Stimulated activated naive CD8-positive, alpha-beta T cell treated with anti-CD3 and anti-CD28 coated beads, Interleukin-15, Interleukin-2, amounts not matched to agents 100 U/mL and 50 U/mL, for 24 hours (primary cell): ENCODE measurements around the gene RPS6KA5.
"Not testable (repeated sequence)": the region's sequence is repeated elsewhere in the genome, so short reads cannot be mapped to it uniquely, and the experiment has no call there.

Source experiments
- ATAC-seq: fragments of 150-1000 bp; cut with Tn5 transposase; one replicate; pipeline ENCODE4 v1.10.0; 2021
- DNase-seq: peaks from one replicate; pipeline ENCODE4 v3.0.0; 2021

RPS6KA5 gene

GRCh38 chr14:90939252-90939795 is 121.1 kb downstream of the RPS6KA5 start:
- not testable (repeated sequence) for ATAC-seq, DNase-seq

GRCh38 chr14:90938615-90939014 is 121.8 kb downstream of the RPS6KA5 start:
- DNase-seq (no peak), ATAC-seq (no peak)

GRCh38 chr14:90936757-90937440 is 123.5 kb downstream of the RPS6KA5 start:
- ATAC-seq (no peak), DNase-seq (no peak)

GRCh38 chr14:90924621-90925340 is 135.7 kb downstream of the RPS6KA5 start:
- ATAC-seq, result no peak

GRCh38 chr14:90922141-90922540 is 138.3 kb downstream of the RPS6KA5 start:
- ATAC-seq (no peak), DNase-seq (no peak)

More at GRCh38 chr14:90924621-90925340, 135.7 kb downstream of the RPS6KA5 start:
- DNase-seq, result no peak

DNA sequence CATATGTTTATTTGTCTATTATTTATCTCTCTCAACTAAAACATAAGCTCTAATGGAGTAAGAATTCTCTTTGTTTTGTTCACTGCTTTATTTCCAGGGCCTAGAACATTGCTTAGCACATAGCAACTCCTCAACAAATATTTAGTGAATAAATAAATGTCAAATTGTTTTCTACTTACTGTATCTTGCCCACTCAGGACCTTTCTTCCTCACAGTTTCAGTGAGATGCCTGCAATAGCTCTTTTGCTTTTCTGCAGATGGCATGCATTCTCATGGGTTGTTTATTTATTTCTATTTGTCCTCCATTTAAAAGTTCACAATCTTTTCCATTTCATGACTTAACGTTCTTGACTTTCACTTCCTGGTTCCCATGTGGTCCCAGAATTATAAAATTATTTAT is 149.3 kb downstream of the RPS6KA5 start:
- no peak for ATAC-seq
- DNase-seq, result no peak

DNA sequence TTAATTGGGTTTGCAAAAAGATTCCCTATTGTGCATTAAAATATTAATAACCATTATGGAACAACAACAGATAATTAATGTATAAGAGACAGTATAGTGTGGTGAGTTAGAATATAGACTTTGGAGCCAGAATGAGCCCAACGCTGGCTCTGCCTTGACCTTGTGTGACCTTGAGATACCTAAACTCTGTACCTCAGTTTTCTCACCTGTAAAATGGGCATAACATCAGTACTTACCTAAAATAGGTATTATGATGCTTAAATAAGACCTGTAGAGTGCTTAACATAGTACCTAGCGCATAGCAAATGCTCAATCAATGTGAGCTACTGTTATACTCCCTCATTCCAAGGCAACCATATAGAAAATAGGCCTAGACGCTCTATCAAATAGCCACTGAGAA is 153.3 kb downstream of the RPS6KA5 start:
- no peak for DNase-seq
- no peak for ATAC-seq

DNA sequence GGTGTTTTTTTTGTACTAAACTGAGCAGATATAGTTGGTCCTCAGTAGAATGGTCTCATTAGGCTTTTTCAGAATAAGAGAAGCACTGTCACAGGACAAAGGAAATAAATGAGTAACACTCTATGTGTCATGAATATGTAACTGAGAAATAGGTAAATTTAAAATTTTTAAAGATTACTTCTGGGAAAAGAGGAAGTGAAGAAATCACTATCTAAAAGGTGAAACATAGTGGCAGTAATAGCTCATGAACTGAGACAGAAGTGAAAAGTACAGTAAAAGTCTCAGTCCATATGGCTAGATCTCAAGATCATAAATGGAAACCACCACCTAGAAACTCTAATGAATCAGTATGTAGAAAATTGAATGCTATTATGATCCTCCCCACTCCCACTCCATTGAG is 154.9 kb downstream of the RPS6KA5 start:
- ATAC-seq (peak; percentile 76), DNase-seq (no peak)

- DNase-seq (peak; percentile 59), ATAC-seq (peak; percentile 83)
Observed at GRCh38 chr14:90903101-90903500, 157.3 kb downstream of the RPS6KA5 start.

DNA sequence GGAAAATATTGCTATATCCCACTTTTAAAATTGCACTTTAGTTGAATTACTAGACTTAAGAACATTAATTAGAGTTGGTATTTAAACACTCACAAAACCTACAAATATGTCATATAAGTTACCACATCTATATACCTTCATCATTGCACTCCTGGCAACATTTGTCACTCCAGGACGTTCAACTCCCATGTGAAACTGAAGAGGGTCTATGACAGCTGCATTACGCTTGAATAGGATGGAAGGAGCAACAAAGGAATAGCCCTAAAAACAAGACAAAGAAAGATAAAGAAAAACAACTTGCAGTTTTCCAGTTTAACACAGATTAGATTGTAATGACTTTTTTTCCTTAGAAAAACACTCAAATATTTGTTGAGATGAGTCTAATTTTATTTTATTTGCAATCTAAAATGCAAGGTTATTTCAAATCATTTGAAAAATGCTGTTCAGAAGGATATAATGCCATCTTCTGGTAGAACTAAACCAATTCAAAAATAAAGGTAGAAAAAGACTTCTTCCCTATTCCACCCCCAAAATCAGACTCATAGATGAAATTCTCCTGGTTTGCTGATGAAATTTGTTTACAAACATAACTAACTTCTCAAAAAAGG is 159.9 kb downstream of the RPS6KA5 start:
- ATAC-seq, result no peak

GRCh38 chr14:90897022-90897421 is 163.4 kb downstream of the RPS6KA5 start:
- ATAC-seq, result no peak
- no peak for DNase-seq

More for the DNA sequence above, 159.9 kb downstream of the RPS6KA5 start:
- no peak for DNase-seq

DNA sequence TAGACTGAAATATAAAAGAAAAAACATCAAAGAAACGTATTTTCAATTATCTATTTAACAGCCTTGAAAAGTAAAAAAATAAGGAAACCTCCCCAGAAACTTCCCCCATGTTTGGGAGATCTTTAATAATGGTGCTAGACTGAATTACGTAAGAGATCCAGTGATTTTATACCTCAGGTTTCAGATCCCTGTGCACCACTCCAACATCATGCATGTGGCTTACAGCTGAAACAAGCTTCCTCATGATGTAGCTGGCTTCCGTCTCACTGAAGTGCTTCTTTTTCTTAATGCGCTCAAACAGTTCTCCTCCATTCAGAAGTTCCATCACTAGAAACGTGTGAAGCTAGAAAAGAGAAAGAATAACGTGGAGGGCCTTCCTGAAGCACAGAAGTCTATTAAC is 166.2 kb downstream of the RPS6KA5 start:
- ATAC-seq, result no peak
- DNase-seq, result no peak

DNA sequence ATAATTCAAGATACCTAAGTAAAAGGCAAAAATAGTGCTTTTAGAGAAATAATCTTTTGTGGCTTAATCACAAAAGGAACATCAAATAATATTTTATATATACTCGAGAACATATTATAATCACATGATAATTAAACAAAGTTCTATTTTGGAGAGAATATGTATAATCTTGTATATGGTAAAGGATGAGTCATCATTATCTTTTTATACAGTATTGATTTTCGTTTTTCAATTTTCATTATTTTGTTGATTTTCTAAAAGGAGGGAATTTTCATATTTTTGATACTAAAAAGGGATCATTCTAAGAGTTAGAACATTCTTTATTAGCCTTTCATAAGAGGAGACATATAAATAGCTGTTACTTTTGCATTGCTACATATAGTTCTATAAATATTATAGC is 166.9 kb downstream of the RPS6KA5 start:
- no peak for DNase-seq
- ATAC-seq, result no peak

GRCh38 chr14:90892970-90893369 is 167.5 kb downstream of the RPS6KA5 start:
- no peak for ATAC-seq

GRCh38 chr14:90891326-90891725 is 169.1 kb downstream of the RPS6KA5 start:
- no peak for DNase-seq
- ATAC-seq, result no peak

More at GRCh38 chr14:90892970-90893369, 167.5 kb downstream of the RPS6KA5 start:
- no peak for DNase-seq

DNA sequence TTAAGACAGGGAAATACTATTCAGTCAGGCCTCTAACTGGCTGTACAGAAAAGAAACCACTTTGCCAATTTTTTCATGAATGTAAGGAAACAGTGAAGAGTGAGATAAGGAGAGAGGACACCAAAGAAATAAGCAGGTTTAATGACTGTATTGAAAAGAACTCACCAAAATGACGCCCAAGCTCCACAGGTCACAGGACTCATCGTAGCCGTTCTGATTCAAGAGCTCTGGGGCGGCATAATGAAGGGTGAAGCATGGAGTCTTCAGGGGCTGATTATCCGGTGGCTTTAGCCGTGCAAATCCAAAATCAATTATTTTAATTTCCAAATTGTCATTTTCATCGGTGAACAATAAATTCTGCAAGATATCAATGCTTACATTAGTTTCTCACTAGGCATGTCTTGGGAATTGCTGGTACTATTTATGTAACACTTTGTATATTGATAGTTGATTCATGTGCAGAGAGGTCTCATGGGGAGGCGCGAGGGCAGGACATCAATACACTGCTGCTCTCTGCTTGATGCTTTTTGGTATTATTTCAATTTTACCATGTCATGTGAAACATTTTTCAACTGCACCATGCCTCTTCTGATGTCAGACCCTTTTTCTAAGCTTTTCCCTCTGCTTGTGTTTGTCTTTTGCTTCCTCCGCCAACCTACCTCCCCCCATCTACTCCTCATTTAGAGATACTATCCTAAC is 170.0 kb downstream of the RPS6KA5 start:
- DNase-seq, result no peak
- no peak for ATAC-seq

DNA sequence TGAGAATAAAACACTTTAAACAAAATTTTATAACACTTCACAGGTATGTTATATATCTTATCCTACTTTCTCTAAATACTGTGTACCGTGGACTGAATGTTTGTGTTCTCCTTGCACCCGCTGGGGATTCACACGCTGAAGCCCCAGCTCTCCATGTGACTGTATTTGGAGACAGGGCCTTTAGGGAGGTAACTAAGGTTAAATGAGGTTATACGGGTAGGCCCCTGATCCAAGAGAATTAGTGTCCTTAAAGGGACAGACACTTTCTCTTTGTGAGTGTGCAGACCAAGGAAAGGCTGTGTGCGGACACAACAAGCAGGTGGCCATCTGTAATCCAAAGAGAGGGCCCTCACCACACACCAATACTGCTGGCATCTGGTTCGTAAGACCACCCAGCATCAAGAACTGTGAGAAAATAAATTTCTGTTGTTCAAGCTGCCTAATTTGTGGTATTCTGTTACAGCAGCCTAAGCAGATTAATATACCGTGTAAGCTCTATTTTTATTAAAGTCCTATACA is 174.1 kb downstream of the RPS6KA5 start:
- no peak for DNase-seq
- no peak for ATAC-seq

DNA sequence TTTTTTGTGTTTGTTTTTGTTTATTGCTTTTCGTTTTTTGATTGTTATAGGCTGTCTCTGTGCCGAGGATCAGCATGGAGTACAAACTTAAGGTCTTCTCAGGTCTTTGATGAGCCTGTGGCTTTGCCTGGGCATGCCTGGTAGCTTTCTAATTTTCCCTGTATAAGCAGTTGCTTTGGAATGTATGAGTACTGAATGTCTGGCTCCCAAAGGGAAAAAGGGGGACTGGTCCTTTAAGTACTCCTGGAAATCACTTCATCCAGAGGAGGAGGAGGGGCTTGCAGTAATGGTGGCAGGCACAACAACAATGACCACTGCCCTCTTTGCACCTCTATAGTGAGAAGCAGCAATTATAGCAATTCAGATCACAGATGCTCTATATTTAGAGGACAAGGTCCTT is 176.7 kb downstream of the RPS6KA5 start:
- no peak for ATAC-seq
- DNase-seq, result no peak

DNA sequence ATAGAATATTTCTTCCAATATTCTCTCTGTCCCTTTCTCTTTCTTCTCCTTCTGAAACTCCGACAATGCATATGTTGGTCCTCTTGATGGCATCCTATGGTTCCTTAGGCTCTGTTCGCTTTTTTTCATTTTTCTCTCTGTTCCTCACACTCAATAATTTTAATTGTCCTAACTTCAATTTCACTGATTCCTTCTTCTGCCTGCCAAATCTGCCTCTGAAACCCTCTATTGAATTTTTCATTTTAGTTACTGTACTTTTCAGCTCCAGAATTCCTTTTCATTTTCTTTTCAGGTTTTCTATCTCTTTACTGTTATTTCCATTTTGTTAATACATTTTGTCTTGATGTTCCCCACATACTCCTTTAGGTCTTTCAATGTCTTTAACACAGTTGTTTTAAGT is 177.2 kb downstream of the RPS6KA5 start:
- DNase-seq, result no peak
- no peak for ATAC-seq

DNA sequence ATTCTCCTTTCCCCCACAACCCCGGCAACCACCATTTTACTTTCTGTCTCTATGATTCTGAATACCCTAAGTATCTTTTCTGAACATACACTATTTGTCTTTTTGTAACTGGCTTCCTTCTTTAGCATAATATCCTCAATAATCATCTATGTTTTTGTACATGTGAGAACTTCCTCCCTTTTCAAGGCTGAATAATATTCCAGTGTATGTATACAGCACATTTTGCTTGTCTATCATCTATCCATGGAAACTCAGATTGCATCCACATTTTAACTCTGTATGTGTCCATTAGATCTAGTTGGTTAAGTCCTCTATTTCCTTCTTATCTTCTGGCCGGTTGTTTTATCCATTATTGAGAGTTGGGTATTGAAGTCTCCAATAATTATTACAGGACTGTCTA is 180.2 kb downstream of the RPS6KA5 start:
- DNase-seq (no peak), ATAC-seq (no peak)

- DNase-seq (no peak), ATAC-seq (no peak)
Observed at GRCh38 chr14:90874599-90874998, 185.8 kb downstream of the RPS6KA5 start.

DNA sequence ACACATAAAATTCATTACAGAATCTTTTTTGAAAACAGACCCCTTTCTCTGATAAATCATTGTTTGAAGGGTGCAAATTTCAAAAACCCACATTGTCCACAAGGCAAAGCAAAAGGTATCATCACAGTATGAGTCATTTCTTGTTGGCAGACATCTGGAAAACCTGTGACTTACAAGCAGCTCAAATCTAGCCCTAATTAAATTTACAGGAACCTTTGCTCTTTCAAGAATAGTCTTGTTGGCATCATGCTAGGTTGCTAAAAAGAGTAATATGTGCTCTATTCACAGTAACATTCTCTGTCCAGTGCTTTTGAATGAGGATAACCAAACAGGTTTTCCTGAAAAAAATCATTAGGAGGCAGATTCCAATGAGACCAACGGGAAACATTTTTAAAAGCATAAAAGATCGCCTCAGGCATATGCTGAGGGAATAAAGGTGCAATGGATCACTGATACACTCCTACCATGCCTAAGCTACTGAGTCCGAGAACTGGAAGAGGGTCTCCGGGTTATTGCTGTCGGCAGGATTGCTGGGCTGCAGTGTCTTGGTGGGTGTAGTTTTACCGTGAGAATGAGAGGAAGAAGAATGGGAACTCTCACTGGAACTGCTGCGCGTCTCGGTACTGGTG is 188.7 kb downstream of the RPS6KA5 start:
- DNase-seq, result no peak
- no peak for ATAC-seq
